WTC11 (cell line): Measurements from ENCODE around the gene ACSF3.

ENCODE experiments used
- AFF4 ChIP-seq: sonication (generic); formaldehyde crosslinking; IDR thresholded peaks from 2 replicates; pipeline ENCODE4 v1.8.1; 2023; ENCODE audit warnings: mild to moderate bottlenecking, missing genetic modification reagents, borderline replicate concordance
- AR ChIP-seq: fragments of 250-450 bp; sonication (Bioruptor Pico); IDR thresholded peaks from 2 replicates; pipeline ENCODE4 v1.9.0; 2021; ENCODE audit warnings: mild to moderate bottlenecking
- ATF3 ChIP-seq: sonication (generic); formaldehyde crosslinking; conservative IDR thresholded peaks from 2 replicates; pipeline ENCODE4 v1.8.1; 2022; ENCODE audit warnings: mild to moderate bottlenecking, missing genetic modification reagents
- CTCF ChIP-seq: fragments of 200-600 bp; IDR thresholded peaks from 2 replicates; pipeline ENCODE4 v1.8.0; 2022; ENCODE audit warnings: antibody characterized with exemption
- ESRRA ChIP-seq: sonication (generic); formaldehyde crosslinking; IDR thresholded peaks from 2 replicates; pipeline ENCODE4 v1.8.1; 2022; ENCODE audit warnings: mild to moderate bottlenecking, missing genetic modification reagents, borderline replicate concordance
- FOXJ3 ChIP-seq: sonication (generic); formaldehyde crosslinking; IDR thresholded peaks from 2 replicates; pipeline ENCODE4 v1.9.0; 2021; ENCODE audit warnings: missing genetic modification reagents, mild to moderate bottlenecking, borderline replicate concordance
- JUN ChIP-seq: sonication (generic); formaldehyde crosslinking; IDR thresholded peaks from 2 replicates; pipeline ENCODE4 v1.8.0; 2023; ENCODE audit warnings: mild to moderate bottlenecking, missing genetic modification reagents
- MAX ChIP-seq: sonication (generic); formaldehyde crosslinking; IDR thresholded peaks from 2 replicates; pipeline ENCODE4 v1.8.0; 2022; ENCODE audit warnings: mild to moderate bottlenecking, missing genetic modification reagents
- NR1H2 ChIP-seq: sonication (generic); formaldehyde crosslinking; IDR thresholded peaks from 2 replicates; pipeline ENCODE4 v1.9.0; 2021; ENCODE audit warnings: mild to moderate bottlenecking, moderate library complexity, missing genetic modification reagents
- SP1 ChIP-seq: sonication (generic); formaldehyde crosslinking; conservative IDR thresholded peaks from 2 replicates; pipeline ENCODE4 v1.8.1; 2022; ENCODE audit warnings: missing genetic modification reagents
- TCF7 ChIP-seq: sonication (generic); formaldehyde crosslinking; IDR thresholded peaks from 2 replicates; pipeline ENCODE4 v1.8.0; 2022; ENCODE audit warnings: mild to moderate bottlenecking, low read depth, missing genetic modification reagents, moderate library complexity
- ZNF317 ChIP-seq: sonication (generic); formaldehyde crosslinking; IDR thresholded peaks from 2 replicates; pipeline ENCODE4 v1.8.1; 2023; ENCODE audit warnings: low read depth, mild to moderate bottlenecking, moderate library complexity, missing genetic modification reagents, borderline replicate concordance
- TF ChIP-seq, protein P1 (sequence below): sonication (generic); formaldehyde crosslinking; IDR thresholded peaks from 2 replicates; pipeline ENCODE4 v1.8.1; 2023; ENCODE audit warnings: mild to moderate bottlenecking, missing genetic modification reagents, moderate library complexity
- TF ChIP-seq, protein P2 (sequence below): sonication (generic); formaldehyde crosslinking; IDR thresholded peaks from 2 replicates; pipeline ENCODE4 v1.8.1; 2022; ENCODE audit warnings: low read depth, mild to moderate bottlenecking, moderate library complexity, missing genetic modification reagents, borderline replicate concordance

GRCh38 chr16:89150981-89151380 lies 57.3 kb downstream of the ACSF3 start:
- TF ChIP-seq JUN (CRISPR knock-in tag) = no peak
- TF ChIP-seq, protein P1, sequence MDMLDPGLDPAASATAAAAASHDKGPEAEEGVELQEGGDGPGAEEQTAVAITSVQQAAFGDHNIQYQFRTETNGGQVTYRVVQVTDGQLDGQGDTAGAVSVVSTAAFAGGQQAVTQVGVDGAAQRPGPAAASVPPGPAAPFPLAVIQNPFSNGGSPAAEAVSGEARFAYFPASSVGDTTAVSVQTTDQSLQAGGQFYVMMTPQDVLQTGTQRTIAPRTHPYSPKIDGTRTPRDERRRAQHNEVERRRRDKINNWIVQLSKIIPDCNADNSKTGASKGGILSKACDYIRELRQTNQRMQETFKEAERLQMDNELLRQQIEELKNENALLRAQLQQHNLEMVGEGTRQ (CRISPR knock-in tag) = no peak
- no peak for TF ChIP-seq TCF7 (CRISPR knock-in tag)
- no peak for TF ChIP-seq MAX
- TF ChIP-seq CTCF = no peak
- TF ChIP-seq, protein P2, sequence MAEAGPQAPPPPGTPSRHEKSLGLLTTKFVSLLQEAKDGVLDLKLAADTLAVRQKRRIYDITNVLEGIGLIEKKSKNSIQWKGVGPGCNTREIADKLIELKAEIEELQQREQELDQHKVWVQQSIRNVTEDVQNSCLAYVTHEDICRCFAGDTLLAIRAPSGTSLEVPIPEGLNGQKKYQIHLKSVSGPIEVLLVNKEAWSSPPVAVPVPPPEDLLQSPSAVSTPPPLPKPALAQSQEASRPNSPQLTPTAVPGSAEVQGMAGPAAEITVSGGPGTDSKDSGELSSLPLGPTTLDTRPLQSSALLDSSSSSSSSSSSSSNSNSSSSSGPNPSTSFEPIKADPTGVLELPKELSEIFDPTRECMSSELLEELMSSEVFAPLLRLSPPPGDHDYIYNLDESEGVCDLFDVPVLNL (CRISPR knock-in tag) = no peak
- TF ChIP-seq FOXJ3 (CRISPR knock-in tag) = no peak
- no peak for TF ChIP-seq AFF4 (CRISPR knock-in tag)
- TF ChIP-seq ZNF317 (CRISPR knock-in tag) = no peak
- TF ChIP-seq SP1 (CRISPR knock-in tag) = no peak
- TF ChIP-seq ESRRA = no peak
- TF ChIP-seq NR1H2 (CRISPR knock-in tag) = no peak
- TF ChIP-seq AR (CRISPR knock-in tag) = no peak
- no peak for TF ChIP-seq ATF3
